GM12872 (cell line): ENCODE measurements around the gene SLAMF7.

ENCODE experiments used
- CTCF ChIP-seq: IDR thresholded peaks from 3 replicates; pipeline ENCODE4 v1.5.1; 2011; ENCODE audit warnings: low read depth, mild to moderate bottlenecking, low read length, moderate library complexity; ENCODE audit not compliant: insufficient read depth

SLAMF7 gene

DNA sequence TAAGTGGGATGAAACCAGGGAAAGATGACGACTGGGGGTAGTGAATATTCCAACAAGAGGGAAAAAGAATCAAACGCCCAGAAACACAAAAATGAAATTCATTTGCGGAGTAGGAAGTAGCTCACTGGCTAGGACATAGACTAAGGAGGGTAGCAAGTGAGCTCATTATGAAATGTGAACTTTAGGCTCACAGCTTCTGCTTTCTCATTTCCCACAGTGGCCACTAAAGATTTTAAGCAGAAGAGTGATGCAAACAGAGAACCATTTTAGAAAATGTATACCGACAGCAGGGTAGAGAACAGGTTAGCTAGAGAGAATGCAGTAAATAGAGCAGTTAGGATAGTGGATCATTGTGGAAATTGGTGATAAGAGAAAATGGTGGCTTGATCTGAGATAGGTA lies 30.9 kb upstream of the SLAMF7 start:
- TF ChIP-seq CTCF = no peak

DNA sequence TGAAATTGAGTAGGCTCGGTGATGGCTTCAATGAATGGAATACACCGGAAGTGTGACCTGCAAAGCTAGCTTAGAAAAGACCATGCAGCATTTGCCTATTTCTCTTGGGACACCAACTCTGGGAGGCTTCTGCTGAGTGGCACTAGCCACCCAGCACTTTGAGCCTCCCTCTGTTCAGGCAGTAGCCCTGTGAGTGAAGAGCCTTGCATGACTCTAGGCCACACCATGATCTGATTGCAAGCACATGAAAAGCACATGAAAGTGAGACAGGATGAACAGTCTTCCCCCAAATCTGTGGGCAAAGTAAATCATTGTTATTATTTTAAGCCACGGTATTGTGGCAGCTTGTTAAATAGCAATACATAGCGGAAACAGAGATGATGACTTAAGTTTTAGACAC lies 30.2 kb upstream of the SLAMF7 start:
- TF ChIP-seq CTCF = no peak

- TF ChIP-seq CTCF = no peak
Observed at GRCh38 chr1:160709715-160710114, 29.3 kb upstream of the SLAMF7 start.

GRCh38 chr1:160710517-160711252 lies 28.4 kb upstream of the SLAMF7 start:
- no peak for TF ChIP-seq CTCF

DNA sequence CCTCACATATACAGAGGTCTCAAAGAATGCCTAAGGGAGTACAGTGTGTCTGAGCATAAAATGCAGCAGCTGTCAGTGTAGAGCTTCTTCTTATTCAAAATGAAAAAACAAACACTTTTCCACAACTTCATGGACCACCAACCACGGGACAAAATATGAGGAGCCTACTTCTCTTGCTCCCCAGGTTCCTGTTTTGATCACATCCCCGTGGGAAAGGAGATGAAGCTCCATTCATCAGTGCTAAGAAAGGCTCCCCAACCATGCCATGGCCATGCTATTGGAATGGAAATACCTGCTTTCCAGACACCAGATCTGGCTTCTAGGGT lies 27.8 kb upstream of the SLAMF7 start:
- no peak for TF ChIP-seq CTCF

- no peak for TF ChIP-seq CTCF
Observed at GRCh38 chr1:160711602-160712311, 27.3 kb upstream of the SLAMF7 start, which contains the start of gene CD48. Gene CD48, minus strand, starts transcription at chr1:160711822. Its CDS starts 59 bp downstream, at chr1:160711763.

DNA sequence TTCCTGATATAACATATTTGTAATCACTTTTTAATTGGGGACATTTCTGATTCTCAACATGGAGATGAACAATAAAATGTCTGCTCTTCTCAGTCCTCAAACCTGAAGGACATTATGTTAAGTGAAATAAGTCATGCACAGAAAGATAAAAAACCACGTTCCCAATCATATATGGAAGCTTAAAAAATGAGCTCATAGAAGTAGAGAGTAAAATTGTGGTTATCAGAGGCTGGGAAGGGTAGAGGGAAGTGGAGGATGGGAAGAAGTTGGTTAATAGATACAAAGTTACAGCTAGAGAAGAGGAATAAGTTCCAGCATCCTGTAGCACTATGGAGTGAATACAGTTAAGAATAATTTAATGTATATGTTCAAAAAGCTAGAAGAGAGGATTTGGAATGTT lies 25.9 kb upstream of the SLAMF7 start:
- no peak for TF ChIP-seq CTCF
